HG02571 (cell line): ENCODE results near the gene EXOC6.

Experiments used
- ATAC-seq: cut with Tn5 transposase; IDR thresholded peaks from one replicate; pipeline ENCODE4 v1.9.1; 2021; ENCODE audit warnings: mild to moderate bottlenecking, moderate library complexity; ENCODE audit not compliant: unreplicated experiment

Gene EXOC6

DNA sequence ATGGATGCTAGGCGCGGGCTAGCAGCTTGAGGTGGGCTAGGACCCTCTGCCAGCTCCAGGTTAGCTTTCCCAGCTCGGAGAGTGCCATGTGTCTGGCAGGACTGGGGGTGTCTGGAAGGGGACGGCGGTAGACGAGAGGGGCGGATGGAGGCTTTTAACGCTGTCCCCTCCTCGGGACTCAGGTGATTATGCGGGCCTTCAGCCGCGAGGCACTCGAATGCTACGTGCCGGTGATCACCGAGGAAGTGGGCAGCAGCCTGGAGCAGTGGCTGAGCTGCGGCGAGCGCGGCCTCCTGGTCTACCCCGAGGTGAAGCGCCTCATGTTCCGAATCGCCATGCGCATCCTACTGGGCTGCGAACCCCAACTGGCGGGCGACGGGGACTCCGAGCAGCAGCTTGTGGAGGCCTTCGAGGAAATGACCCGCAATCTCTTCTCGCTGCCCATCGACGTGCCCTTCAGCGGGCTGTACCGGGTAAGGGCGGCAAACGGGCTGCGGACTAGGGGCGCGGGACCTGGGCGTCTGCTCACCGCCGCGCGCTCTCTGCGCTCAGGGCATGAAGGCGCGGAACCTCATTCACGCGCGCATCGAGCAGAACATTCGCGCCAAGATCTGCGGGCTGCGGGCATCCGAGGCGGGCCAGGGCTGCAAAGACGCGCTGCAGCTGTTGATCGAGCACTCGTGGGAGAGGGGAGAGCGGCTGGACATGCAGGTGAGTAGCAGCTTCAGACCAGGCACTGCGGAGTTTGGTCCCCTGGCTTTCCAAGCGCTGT lies 226.5 kb downstream of the EXOC6 start:
- ATAC-seq = no peak

DNA sequence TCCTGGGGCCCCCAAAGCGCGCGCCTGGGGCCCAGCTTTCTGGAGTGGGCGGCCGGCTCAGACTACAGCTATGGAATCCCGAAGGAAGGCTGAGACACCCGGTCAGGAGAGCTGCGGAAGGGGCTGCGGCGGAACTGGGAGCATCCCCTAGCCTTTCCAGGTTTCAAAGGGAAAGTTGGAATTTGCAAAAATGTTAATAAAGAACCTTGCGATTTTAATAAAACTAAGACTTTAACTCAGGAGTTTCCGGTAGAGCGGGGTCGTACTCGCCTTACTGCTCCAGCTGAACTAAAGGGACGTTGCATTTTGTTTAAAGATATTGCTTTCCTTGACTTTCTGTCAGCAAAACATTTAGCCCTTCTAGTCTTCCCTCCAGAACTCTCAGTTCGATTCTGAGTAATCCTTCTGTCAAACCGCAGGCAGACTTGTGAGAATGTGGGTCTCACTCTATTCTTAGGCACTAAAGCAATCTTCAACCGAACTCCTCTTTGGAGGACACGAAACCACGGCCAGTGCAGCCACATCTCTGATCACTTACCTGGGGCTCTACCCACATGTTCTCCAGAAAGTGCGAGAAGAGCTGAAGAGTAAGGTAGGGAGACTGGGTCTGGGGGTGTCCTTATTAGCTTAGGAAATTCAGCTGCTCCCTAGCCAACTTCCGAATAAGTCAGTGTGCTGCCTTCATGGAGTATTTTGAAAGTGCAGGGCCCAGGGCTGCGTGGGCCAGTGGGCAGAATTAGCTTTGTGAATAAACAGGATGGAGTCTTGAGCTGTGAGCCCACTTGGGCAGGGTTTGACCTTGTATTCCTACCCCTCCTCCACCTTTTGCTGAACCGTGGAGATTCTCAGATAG lies 227.3 kb downstream of the EXOC6 start:
- ATAC-seq = no peak

DNA sequence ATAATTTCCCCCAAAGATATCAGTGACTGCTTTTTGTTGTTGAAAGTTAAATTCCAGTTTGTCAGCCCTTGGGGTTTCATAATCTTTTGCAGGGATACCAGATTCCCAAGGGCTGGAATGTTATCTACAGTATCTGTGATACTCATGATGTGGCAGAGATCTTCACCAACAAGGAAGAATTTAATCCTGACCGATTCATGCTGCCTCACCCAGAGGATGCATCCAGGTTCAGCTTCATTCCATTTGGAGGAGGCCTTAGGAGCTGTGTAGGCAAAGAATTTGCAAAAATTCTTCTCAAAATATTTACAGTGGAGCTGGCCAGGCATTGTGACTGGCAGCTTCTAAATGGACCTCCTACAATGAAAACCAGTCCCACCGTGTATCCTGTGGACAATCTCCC lies 228.6 kb downstream of the EXOC6 start:
- no peak for ATAC-seq

DNA sequence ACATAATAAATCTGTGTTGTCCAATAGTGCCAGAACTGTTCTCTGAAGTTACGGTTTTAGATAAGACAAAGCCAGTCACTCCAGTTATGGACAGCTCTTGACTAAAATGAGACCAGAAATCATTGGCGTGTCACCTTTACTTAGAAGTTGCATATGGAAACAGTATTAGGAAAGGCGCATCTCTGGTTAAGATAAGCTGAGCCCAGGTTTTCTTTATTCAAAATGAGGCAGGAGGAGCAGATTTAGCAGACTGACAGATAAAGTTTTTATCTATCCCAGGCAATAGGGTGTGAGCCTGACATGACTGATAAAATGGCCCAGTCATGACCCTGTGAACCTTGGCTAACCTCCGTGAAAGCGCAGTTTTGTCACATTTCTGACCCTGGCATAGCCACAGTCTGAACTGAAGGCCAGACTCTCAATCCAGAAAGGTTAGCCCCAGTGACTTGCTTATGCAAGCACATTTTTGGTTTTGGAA lies 229.6 kb downstream of the EXOC6 start:
- ATAC-seq = no peak

DNA sequence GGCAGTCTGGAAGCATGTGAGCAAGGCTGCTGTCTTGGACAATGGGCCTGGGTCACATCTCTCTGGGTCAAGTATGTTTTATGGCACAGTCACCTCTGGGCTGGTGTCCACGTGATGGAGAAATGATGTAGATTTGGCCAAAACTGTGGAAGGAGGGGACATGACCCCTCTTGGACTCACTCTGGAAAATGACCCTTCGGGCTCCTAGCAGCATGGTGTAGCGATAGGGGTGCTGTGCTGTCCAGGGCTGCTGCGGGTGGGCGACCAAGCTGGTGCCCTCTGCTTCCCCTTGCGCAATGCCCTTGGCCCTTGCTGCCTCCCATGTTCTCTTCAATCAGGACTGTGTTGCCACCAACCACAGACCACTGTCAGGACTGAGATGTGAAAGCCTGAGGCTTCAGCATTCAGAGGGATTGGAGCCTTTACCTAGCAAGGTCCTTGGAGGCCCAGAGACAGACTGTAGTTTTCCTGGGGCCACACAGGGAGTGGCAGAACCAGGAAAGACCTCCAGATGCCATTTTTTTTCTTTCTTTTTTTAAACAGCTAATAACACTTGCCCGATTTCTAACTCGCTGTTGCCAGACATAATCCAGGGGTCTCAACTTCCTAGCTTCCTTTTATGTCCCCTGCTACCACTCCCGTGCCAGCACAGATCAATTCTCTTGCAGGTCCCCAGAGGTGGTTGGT lies 231.5 kb downstream of the EXOC6 start:
- no peak for ATAC-seq

DNA sequence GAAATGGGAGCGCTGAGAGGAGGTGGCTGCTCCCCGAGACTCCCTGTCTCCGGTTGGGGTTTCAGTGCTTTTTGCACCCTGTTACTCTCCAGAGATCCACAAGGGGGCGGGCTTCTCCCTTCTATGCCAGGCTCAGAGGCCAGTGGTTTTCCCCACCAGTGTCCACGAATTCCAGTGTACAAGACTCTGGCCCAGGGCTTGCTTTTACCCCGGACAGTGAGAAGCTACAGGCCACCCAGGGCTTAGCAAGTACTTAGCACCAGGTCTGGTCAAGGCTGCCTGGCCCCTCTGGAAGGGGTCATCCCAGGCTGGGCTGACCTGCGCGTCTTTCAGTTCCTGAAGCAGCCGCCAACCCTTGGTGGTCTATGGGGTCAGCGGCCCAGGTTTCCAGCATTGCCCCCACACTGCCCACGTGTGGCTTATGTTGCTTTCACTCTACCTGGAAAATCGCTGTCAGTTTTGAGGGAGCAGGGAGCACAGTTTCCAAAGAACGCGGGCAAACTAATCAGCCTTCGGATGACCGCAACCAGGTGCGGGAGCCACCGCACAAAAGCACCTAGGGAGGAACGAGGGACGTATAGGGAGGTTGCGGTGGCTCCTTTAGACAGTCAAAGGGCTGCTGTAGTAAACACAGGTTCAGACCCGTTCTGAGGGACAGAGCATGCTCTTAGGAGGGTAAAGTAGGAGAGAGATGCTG lies 232.2 kb downstream of the EXOC6 start:
- ATAC-seq = no peak

DNA sequence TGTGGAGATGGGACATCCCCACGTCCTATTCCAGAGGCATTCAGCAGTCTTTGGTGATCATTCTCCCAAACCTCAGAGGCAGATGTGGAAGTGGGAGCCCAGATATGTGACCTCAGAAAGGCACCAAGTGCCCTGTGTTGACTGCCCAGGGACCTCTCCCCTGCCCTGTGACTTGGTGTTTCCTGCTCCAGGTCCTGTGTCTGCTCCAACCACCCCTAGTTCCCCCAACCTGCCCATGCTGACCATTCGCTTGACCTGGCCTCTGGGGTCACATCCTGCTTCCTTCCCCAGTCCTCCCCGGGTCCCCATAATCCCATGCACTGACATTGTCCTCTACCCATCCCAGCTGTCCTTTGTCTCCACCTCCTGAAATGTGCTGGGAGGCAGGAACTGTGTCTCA lies 233.0 kb downstream of the EXOC6 start:
- no peak for ATAC-seq

DNA sequence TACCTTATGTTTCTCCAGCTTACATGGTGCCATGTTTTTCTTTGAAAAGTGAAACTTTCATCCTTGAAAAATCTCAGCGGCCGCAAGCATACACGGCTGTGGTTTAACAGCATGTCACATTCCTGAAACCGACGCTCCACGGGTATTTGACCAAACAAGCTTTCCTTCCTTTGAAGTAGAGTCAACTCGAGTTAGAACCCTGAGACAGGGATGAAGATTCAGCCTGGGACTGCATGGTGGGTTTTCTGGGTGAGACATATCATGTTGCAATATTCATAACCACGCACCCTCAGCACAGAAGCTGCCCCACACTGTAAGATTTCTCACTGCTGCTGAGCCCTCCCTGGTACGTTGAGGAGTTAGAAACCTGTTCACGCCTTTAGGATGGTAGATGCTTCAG lies 233.5 kb downstream of the EXOC6 start:
- no peak for ATAC-seq

DNA sequence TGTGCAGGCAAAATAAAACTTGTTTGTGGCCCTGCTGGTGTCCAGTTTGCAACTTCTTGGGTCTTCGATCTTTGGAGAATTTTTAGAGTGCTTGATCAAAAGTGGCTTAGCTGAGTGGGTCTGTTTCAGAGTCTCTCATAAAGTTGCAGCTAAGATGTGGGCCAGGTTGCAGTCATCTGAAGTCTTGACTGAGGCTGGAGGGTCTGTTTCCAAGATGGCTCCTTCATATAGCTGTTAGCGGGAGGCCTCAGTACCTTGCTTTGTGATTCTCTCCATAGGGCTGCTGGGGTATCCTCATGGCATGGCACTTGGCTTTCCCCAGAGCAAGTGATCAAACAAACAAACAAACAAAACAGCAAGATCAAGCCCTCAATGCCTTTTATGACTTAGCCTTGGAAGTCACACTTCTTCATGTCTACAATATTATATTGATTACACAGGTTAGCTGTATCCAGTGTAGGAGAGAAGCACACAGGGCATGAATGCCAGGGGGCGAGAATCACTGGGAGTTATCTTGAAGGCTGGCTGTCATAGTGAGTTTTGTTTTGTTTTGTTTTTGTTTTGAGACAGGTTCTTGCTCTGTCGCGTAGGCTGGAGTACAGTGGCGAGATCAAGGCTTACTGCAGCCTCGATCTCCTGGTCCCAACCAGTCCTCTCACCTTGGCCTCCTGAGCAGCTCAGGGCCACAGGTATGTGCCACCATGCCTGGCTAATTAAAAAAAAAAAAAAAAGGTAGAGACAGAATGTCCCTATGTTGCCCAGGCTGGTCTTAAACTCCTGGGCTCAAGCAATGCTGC lies 235.6 kb downstream of the EXOC6 start:
- ATAC-seq = no peak

DNA sequence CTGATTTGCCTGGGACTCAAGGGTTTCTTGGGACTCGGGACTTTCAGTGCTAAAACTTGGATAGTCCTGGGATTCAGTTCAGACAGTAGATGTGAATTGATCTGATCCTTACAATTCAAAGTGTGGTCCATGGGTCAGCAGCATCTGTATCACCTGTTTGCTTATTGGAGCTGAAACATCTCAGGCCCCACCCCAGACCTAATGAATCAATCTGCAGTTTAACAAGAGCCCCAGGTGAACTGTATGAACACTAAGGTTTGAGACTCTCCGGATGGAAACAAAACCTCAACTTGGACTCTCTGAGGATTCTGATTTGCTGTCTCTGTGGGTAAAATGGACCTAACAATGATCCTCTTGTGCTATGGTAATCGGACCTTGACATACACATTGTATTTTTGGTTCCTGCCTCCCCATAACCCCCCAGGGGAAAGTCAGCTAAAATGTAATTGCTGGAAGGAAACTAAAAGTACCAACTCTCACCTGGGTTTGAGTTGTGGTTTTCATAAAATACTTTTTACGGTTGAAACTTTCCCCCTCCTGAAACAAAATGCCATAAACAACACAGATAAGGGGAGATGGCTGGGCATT lies 237.0 kb downstream of the EXOC6 start:
- ATAC-seq = no peak

DNA sequence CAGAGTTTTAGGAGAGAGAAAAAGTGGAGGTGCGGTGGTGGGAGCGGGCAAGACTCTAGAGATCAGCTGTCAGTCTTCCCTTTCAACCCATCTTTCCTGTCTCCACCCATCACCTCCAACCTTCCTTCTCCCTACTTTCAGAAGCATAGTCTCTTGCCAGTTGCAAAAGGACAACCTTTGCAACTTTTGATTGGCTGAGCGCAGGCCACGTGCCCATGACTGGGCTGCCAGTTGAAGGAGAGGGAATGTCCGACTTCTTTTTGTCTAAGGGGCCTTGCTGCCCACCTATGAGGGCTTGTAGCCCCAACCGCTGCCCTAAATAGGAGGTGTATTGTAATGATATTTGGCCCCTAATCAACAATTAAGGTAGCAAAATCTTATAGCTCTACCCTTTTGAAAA lies 238.0 kb downstream of the EXOC6 start:
- no peak for ATAC-seq

DNA sequence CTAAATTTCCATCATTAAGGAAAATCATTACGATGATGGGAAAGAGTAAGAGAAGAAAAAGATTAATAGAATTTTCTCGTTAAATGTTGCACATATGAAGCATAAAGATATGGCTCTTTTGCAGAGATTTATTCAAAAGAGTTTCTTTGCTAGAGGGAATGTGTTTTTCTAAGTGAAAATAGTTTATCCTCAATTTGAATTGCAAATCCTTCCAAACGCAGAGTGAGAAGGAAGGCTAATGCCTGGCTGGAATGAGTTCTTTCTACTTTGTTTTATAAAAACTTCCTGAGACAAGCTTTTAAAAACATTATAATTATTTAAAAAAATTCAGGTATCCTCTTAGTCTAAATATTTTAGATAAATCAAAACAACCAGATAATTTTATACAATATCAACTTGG lies 239.5 kb downstream of the EXOC6 start:
- no peak for ATAC-seq

DNA sequence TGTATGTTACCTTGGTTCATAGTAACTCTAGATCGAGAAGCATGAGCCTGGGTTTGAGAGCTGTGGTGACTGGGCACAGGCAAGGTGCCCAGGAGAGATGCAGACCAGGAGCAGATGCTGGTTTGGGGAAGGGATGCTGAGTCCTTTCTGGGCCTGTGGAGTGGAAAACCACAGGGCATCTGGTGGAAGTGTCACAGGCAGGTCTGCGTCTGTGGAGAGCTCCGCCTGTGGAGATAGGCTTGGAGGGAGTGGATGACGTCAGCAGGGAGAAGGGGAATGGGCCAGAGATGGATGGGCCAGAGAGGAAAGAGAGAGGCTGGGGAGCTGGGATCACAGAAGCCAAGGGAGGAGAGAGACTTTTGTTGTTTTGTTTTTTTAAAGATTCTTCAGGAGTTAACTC lies 240.1 kb downstream of the EXOC6 start:
- ATAC-seq = no peak

DNA sequence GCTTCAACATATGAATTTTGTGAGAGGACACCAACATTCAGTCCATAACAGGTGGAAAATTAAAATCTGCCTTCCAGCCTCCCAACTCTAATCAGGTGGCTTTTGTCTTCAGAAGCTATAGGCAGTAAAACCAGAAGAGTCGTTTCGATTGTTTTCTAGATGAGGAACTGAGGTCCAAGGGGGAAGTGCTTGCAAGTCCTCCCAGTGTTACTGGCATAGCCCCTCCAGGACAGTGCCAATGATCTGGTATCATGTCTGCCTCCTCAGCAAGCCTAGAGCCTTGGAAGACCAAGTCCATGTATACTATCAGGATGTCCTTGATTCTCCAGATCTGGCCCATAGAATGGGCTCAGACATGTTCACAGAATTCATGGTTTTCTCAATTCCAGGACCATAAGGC lies 242.3 kb downstream of the EXOC6 start:
- no peak for ATAC-seq

DNA sequence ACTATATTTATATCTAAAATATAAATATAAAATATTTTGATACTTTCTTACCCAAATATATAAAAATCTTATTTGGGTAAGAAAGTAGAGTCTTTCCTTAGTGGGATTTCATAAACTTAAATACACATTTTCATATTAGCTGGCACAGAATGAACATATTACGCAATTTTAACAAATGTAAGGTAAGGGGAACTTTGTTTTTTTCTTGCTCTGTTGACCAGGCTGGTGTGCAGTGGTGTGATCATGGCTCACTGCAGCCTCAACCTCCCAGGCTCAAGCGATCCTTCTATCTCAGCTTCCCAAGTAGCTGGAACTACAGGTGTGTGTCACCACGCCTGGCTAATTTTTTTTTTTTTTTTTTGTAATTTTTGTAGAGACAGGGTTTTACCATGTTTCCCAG lies 243.6 kb downstream of the EXOC6 start:
- no peak for ATAC-seq

DNA sequence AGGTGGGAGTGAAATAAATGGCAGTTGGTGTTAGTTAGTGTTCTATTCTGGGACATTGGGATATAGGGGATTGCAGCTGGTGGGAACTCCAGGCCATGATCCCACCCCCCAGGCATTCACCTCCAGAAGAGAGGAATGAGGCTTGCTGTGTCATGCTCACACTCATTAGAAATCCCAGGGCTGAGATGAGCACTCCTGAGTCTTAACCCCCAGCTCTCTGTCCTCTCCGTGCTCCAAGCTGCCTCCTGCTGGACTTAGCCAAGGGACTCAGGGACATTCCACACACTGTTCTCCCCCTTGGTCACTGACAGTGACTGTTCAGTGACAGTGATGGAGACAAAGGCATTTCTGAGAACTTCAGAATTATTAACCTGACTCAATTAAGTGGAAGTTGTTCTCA lies 246.9 kb downstream of the EXOC6 start:
- ATAC-seq = no peak

DNA sequence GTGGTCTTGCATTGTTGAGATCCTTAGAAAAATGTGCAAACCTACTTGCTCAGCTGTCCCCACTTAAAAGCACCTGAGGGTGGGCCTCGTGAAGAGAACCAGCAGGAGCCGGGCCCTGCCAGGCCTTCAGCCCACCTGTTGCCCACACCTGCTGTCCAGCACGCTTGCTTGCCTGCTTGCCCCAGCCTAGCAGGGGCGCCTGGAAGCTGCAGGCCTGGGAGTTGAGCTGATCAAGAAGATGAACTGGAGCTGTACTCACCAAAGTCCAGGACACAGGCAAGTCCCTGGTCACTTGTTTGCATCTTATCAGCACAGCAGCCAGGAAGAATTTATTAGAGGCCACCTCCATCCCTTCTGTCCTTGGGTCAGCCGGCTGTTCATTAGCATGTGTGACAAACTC lies 248.6 kb downstream of the EXOC6 start:
- no peak for ATAC-seq

DNA sequence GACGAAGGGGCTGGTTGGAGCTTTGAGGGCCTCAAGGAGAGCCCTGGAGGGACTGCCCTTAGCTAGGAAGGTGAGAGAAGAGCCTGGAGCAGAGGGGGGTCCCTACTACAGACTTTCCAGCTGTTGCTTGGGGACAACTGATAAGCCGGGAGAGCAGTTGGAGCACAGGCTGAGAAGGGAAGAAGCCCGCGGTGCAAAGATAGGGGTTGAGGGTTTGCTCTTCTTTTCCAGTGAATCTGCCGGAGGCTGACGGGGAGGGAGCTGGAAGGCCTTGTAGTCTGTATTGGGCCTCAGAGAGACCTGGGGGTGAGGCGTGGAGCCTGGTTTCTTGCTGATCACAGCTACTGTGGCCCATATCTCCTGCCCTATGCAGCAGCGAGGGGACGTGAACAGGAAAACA lies 249.1 kb downstream of the EXOC6 start:
- ATAC-seq = no peak

DNA sequence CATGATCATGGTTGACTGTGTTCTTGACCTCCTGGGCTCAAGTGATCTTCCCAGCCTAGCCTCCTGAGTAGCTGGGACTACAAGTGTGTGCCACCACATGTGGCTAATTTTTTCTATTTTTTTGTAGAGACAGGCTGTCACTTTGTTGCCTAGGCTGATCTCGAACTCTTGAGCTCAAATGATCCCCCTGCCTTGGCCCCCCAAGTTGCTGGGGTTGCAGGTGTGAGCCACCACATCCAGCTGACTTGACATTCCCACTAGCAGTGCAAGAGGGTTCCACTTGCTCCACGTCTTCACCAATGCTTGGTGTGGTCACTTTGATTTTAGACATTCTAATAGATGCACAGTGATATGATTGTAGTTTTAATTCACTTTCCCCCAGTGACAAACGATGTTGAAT lies 250.5 kb downstream of the EXOC6 start:
- no peak for ATAC-seq

DNA sequence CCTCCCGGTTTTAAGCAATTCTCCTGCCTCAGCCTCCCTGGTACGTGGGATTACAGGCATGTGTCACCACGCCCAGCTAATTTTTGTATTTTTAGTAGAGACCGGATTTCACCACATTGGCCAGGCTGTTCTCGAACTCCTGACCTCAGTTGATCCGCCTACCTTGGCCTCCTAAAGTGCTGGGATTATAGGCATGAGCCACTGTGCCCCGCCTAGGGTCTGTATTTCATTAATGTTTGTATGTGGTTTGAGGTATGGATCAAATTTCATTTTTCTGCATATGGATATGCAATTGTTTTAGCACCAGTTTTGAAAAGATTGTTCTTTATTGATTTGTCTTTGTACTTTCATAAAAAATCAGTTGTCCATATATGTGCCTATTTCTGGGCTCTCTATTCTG lies 251.3 kb downstream of the EXOC6 start:
- no peak for ATAC-seq
